ENCODE results near the gene SLC27A5. TPM values are rescaled to one million over a fixed set of nuclear protein-coding genes. Genes with fewer than 3 reads are reported as not detected.
A peak's percentile ranks its signal among the peaks of the same experiment; 100 is the strongest.

The SLC27A5 gene
- total and polyA plus RNA-seq, 2 of the 13 experiments (the other 11 are each of a cell fraction or from before 2014, with no cell fraction given): 30.3 to 40.2 TPM

DNA sequence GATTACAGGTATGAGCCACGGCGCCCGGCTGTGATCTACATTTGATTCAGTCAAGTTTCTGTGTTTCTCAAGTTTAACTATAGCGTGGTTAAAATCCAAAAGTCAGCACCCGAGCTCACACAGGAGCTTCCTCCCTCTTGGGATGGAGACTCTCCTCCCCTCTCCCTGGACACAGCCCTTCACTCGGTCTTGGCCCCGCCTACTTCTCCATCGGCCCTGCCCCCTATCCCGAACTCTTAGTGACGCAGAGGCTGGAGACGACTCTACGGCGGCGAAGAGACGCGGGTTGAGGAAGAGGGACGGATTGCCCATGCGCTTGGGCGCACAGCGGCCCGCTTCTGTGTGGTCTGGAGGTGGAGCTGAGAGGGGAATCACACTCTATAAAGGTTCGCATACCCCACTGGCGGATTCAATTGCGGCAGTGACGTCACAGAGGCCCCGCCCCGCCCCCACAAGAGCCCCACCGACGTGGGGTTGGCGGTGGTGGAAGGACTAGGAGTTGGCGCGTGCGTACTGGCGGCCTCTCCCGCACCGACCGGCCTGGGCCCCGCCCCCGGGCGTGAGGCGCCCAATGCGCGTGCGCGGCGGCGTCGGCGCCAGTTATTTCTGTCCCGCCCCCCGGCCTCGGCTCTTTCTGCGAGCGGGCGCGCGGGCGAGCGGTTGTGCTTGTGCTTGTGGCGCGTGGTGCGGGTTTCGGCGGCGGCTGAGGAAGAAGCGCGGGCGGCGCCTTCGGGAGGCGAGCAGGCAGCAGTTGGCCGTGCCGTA lies 32.2 kb upstream of the SLC27A5 start, which contains the start of gene TRIM28 (continued):
- TF ChIP-seq ZBTB7A (CRISPR knock-in tag; IDR thresholded peaks at IDR 0.05): 0 out of 2 replicates have a peak, but pooled peaks have one; percentile 11
- TF ChIP-seq ZMYM3 (CRISPR knock-in tag; IDR thresholded peaks at IDR 0.05): no peak
- TF ChIP-seq ZNF589 (CRISPR knock-in tag; conservative IDR thresholded peaks at IDR 0.05): no peak
- TF ChIP-seq, protein P1, sequence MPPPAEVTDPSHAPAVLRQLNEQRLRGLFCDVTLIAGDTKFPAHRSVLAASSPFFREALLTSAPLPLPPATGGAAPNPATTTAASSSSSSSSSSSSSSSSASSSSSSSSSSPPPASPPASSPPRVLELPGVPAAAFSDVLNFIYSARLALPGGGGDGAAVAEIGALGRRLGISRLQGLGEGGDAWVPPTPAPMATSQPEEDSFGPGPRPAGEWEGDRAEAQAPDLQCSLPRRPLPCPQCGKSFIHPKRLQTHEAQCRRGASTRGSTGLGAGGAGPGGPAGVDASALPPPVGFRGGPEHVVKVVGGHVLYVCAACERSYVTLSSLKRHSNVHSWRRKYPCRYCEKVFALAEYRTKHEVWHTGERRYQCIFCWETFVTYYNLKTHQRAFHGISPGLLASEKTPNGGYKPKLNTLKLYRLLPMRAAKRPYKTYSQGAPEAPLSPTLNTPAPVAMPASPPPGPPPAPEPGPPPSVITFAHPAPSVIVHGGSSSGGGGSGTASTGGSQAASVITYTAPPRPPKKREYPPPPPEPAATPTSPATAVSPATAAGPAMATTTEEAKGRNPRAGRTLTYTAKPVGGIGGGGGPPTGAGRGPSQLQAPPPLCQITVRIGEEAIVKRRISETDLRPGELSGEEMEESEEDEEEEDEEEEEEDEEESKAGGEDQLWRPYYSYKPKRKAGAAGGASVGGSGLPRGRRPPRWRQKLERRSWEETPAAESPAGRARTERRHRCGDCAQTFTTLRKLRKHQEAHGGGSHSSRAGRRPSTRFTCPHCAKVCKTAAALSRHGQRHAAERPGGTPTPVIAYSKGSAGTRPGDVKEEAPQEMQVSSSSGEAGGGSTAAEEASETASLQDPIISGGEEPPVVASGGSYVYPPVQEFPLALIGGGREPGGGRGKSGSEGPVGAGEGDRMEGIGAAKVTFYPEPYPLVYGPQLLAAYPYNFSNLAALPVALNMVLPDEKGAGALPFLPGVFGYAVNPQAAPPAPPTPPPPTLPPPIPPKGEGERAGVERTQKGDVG (CRISPR knock-in tag; IDR thresholded peaks at IDR 0.05; ENCODE audit: borderline replicate concordance): peak; percentile 66; the same call in 1 of the 2 replicates
- TF ChIP-seq SIN3B (IDR thresholded peaks at IDR 0.05; ENCODE audit: low read length): no peak
- TF ChIP-seq ZNF747 (CRISPR knock-in tag; IDR thresholded peaks at IDR 0.05; ENCODE audit: borderline replicate concordance): 0 out of 2 replicates have a peak, but pooled peaks have one; percentile 24
- 0 out of 2 replicates have a peak, but pooled peaks have one; percentile 73 for TF ChIP-seq MZF1 (CRISPR knock-in tag; IDR thresholded peaks at IDR 0.05; ENCODE audit: borderline replicate concordance)
- TF ChIP-seq, protein P2, sequence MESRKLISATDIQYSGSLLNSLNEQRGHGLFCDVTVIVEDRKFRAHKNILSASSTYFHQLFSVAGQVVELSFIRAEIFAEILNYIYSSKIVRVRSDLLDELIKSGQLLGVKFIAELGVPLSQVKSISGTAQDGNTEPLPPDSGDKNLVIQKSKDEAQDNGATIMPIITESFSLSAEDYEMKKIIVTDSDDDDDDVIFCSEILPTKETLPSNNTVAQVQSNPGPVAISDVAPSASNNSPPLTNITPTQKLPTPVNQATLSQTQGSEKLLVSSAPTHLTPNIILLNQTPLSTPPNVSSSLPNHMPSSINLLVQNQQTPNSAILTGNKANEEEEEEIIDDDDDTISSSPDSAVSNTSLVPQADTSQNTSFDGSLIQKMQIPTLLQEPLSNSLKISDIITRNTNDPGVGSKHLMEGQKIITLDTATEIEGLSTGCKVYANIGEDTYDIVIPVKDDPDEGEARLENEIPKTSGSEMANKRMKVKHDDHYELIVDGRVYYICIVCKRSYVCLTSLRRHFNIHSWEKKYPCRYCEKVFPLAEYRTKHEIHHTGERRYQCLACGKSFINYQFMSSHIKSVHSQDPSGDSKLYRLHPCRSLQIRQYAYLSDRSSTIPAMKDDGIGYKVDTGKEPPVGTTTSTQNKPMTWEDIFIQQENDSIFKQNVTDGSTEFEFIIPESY (CRISPR knock-in tag; IDR thresholded peaks at IDR 0.05): no peak
- peak; percentile 39; the same call in 1 of the 2 replicates for TF ChIP-seq SIN3A (IDR thresholded peaks at IDR 0.05; ENCODE audit: borderline replicate concordance, low read depth, low read length)
- TF ChIP-seq, protein P3, sequence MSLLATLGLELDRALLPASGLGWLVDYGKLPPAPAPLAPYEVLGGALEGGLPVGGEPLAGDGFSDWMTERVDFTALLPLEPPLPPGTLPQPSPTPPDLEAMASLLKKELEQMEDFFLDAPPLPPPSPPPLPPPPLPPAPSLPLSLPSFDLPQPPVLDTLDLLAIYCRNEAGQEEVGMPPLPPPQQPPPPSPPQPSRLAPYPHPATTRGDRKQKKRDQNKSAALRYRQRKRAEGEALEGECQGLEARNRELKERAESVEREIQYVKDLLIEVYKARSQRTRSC (CRISPR knock-in tag; IDR thresholded peaks at IDR 0.05; ENCODE audit: low read depth): no peak
- TF ChIP-seq DNMT1 (CRISPR knock-in tag; IDR thresholded peaks at IDR 0.05): no peak
- TF ChIP-seq ZNF839 (CRISPR knock-in tag; IDR thresholded peaks at IDR 0.05; ENCODE audit: borderline replicate concordance): no peak
- TF ChIP-seq BRD4 (CRISPR knock-in tag; IDR thresholded peaks at IDR 0.05): 0 out of 2 replicates have a peak, but pooled peaks have one; percentile 51
- TF ChIP-seq ZNF570 (CRISPR knock-in tag; IDR thresholded peaks at IDR 0.05; ENCODE audit: borderline replicate concordance): no peak
- no peak for TF ChIP-seq PCBP2 (optimal IDR thresholded peaks at IDR 0.05; ENCODE audit: low read depth, low read length, poor library complexity, severe bottlenecking)
- TF ChIP-seq, protein P4, sequence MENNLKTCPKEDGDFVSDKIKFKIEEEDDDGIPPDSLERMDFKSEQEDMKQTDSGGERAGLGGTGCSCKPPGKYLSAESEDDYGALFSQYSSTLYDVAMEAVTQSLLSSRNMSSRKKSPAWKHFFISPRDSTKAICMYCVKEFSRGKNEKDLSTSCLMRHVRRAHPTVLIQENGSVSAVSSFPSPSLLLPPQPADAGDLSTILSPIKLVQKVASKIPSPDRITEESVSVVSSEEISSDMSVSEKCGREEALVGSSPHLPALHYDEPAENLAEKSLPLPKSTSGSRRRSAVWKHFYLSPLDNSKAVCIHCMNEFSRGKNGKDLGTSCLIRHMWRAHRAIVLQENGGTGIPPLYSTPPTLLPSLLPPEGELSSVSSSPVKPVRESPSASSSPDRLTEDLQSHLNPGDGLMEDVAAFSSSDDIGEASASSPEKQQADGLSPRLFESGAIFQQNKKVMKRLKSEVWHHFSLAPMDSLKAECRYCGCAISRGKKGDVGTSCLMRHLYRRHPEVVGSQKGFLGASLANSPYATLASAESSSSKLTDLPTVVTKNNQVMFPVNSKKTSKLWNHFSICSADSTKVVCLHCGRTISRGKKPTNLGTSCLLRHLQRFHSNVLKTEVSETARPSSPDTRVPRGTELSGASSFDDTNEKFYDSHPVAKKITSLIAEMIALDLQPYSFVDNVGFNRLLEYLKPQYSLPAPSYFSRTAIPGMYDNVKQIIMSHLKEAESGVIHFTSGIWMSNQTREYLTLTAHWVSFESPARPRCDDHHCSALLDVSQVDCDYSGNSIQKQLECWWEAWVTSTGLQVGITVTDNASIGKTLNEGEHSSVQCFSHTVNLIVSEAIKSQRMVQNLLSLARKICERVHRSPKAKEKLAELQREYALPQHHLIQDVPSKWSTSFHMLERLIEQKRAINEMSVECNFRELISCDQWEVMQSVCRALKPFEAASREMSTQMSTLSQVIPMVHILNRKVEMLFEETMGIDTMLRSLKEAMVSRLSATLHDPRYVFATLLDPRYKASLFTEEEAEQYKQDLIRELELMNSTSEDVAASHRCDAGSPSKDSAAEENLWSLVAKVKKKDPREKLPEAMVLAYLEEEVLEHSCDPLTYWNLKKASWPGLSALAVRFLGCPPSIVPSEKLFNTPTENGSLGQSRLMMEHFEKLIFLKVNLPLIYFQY (CRISPR knock-in tag; IDR thresholded peaks at IDR 0.05; ENCODE audit: borderline replicate concordance): peak; percentile 54; the same call in 1 of the 2 replicates
- TF ChIP-seq RCOR2 (CRISPR knock-in tag; IDR thresholded peaks at IDR 0.05): no peak
- no peak for TF ChIP-seq NR2F2 (IDR thresholded peaks at IDR 0.05; ENCODE audit: borderline replicate concordance, low read depth)
- peak; percentile 58 for TF ChIP-seq ZSCAN31 (CRISPR knock-in tag; IDR thresholded peaks at IDR 0.05; ENCODE audit: low read depth)

Measured in HepG2 (cell line).